Kidney epithelial cell (primary cell): ENCODE measurements around the gene BIK. TPM values are rescaled to one million over a fixed set of nuclear protein-coding genes. Genes with fewer than 3 reads are reported as not detected.

Source experiments
- DNase-seq: peaks from one replicate; pipeline ENCODE4 v3.0.0-alpha.2; 2010; ENCODE audit warnings: low read depth
- H3K27me3 ChIP-seq: 2 replicates; pipeline ENCODE4 v1.6.0; 2011; ENCODE audit warnings: low read length; ENCODE audit not compliant: control insufficient read depth, insufficient read depth
- H3K36me3 ChIP-seq: 2 replicates; pipeline ENCODE4 v1.5.1; 2011; ENCODE audit warnings: low read length; ENCODE audit not compliant: control insufficient read depth, insufficient read depth
- H3K4me3 ChIP-seq: 2 replicates; pipeline ENCODE4 v1.5.1; 2011; ENCODE audit warnings: low read depth, mild to moderate bottlenecking, control low read depth, low read length
- total RNA-seq: library from RNA; depleted of rRNA; stranded (reverse); fragments of >200 nt; gene quantifications from 2 replicates; pipeline ENCODE4 v1.2.3, GENCODE V29; 2015
- TF ChIP-seq, protein P1 (sequence below): IDR thresholded peaks from 2 replicates; pipeline ENCODE4 v1.5.1; 2011; ENCODE audit warnings: mild to moderate bottlenecking, moderate library complexity, low read length, control low read depth, inconsistent platforms; ENCODE audit not compliant: insufficient read depth, poor library complexity, severe bottlenecking

Gene BIK
- total RNA-seq, 1 donor from 2014 or later = 31.3 TPM

DNA sequence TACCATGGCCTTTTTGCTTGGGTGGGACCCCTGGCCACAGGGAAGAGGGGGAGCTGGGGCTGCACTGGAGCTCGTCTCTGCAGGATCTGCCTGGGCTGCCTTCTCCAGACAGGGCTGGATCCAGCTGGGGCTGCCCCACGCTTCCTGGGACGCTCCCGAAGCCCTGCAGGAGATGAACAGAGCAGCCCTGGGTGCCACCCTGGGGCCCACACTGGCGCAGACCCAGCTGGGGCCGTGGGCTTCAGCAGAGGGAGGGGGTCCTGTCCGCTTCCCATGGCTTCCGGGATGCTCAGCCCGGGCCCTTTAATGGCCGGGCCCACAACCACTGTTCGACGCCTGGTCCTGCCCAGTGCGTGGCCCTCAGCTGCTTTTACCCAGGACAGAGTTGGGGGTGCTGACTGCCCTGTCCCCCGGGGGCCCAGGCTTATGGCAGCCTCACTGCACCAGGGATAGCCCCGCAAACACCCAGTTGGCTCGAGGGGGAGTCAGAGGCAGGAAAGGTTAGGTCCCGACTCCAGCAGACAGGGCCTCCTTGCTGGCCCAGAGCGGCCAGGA is 52.8 kb downstream of the BIK start:
- Histone ChIP-seq H3K4me3 (no peak overlapping the region), H3K36me3 (no peaks in the 10 kb centered on the region), H3K27me3 (no peaks in the 10 kb centered on the region)
- TF ChIP-seq, protein P1, sequence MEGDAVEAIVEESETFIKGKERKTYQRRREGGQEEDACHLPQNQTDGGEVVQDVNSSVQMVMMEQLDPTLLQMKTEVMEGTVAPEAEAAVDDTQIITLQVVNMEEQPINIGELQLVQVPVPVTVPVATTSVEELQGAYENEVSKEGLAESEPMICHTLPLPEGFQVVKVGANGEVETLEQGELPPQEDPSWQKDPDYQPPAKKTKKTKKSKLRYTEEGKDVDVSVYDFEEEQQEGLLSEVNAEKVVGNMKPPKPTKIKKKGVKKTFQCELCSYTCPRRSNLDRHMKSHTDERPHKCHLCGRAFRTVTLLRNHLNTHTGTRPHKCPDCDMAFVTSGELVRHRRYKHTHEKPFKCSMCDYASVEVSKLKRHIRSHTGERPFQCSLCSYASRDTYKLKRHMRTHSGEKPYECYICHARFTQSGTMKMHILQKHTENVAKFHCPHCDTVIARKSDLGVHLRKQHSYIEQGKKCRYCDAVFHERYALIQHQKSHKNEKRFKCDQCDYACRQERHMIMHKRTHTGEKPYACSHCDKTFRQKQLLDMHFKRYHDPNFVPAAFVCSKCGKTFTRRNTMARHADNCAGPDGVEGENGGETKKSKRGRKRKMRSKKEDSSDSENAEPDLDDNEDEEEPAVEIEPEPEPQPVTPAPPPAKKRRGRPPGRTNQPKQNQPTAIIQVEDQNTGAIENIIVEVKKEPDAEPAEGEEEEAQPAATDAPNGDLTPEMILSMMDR = no peak
- no peak for DNase-seq

DNA sequence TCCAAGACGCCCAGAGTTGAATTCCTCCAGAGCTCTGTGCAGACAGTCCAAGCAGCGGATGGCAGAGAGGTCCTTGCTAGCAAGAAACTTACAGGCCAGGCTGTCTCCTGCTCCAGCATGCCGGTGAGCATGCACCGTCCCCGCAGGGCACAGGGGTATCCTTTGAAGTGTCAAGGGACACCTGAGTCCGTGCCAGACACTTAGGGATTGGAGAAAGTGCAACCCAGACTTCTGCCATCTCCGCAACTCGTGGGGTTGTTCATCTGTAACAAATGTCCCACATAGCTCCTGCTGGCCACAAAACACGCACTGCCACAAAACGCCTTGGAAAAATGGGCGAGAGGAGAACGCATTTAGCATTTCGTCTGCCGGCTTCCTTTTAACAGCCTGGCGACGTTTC is 54.1 kb downstream of the BIK start:
- Histone ChIP-seq H3K4me3 (no peak overlapping the region), H3K27me3 (no peaks in the 10 kb centered on the region), H3K36me3 (no peaks in the 10 kb centered on the region)
- no peak for DNase-seq
- TF ChIP-seq, protein P1 = no peak

DNA sequence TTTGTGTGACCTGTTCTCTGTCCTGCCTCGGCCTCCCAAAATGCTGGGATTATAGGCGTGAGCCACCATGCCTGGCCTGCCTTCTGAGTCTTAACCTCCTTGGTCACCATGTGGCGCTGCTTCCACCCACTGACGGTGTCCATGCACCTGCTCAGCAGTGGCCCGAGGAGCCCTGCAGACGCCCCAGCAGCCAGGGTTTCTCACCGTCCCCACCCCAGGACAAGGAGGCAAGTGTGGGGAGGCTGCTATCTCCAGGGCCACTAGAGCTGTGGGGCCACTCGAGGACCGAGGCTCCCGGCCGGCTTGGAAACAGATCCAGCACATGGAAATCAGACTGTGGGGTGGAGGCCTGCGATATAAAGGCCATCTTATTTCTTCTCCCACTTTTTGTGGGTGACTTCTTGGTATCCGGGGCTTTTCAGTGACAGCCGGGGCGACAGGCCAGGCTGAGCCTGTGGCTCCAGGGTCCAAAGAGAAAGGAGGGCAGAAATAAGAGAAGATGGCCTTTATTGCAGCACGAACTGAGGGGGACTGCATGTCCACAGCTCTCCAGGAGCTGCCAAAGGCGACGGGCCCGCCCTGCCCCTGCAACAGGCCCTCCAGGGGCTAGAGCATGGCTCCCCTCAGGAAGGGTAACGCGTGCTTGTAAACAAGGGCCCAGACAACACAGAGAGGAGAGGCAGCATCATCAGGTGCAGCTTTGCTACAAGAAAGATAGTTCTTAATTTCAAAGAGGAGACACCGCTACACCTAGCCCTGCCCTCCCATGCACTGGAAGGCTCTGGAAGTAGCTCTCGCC is 55.8 kb downstream of the BIK start:
- Histone ChIP-seq H3K36me3 (peaks cover under 1% of the 10 kb centered on the region), H3K4me3 (no peak overlapping the region), H3K27me3 (no peaks in the 10 kb centered on the region)
- TF ChIP-seq, protein P1 = no peak
- no peak for DNase-seq

DNA sequence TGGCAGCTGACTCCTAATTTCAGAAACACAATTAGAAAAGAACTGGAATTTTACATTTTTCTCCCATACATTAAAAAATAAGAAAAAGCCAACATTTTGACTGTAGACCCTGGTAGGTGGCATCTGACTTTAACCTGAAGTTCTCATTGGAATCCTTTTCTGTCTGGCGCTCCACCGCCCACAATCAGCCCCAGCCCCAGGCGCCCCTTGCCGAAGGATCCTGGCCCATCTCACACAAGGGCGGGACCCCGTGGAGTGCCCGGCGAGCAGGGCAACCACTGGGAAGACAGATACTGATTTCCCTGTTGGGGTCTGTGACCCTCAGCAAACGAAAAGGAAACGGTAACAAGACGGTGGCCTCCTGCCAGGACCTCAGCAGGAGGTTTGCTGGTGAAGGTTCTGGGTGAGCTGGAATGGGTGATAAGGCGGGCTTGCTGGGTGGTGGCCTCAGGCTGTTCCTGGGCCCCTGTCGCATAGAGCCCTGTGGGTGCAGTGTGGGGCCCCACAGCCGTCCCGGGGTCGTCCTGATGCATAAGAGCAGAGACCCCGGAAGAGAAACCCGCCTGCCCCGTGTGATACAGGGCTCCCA is 56.5 kb downstream of the BIK start:
- no peak for DNase-seq
- peaks cover 1% of the 10 kb centered on the region for H3K36me3 ChIP-seq
- H3K27me3 ChIP-seq = no peaks in the 10 kb centered on the region
- no peak overlapping the region for H3K4me3 ChIP-seq
- TF ChIP-seq, protein P1 = no peak

DNA sequence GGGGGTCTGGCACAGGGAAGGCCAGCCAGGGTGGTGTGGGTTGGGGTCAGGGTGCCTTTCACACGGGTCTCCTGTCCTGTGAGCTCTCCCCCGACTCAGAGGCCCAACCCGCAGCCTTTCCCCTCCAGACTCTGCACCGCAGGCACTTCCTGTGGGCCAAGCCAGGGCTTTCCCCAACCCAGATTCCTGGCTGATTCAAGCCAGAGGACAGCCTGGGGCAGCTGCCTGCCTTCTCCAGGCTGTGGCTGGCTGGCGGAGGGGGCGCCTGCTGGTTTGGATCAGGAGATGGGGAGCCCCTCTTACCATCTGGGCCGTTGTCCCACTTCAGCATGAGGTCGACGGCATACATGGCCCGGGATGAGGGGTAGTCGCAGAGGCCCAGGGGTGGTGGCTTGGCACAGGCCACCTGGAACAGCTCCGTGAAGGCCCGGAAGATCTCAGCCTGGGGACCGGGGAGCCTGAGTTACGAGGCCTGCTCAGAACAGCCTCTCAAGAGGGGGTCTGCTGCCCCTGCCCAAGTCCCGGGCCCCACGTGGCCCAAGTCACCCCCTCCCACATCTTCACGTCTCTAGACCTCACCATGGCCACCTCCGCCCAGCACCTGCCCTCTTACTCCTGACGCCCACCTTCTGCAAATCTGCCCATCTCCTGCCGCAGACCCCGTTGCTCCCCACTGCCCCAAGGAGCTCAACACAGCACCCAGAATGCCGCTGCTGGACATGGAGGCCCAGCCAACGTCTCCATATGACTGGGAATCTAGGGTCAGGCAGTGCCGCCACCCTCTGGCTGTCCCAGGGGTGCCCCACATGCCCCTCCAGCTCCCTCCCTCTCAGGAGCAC is 58.1 kb downstream of the BIK start:
- Histone ChIP-seq H3K36me3 (peaks cover 1% of the 10 kb centered on the region), H3K4me3 (no peak overlapping the region), H3K27me3 (no peaks in the 10 kb centered on the region)
- TF ChIP-seq, protein P1 = no peak
- DNase-seq = no peak
